Gastrocnemius medialis (tissue), 4 donors: ENCODE measurements around the gene ZNF438.

Experiments used
- CTCF ChIP-seq, 5 experiments: fragments of 450-650 bp in 3 of 5; fragments of 200-600 bp in 2 of 5; sonication (generic) in 2 of 5; IDR thresholded peaks in 4 of 5; conservative IDR thresholded peaks in 1 of 5; 1 replicate in 4 of 5; 2 replicates in 1 of 5; pipeline ENCODE4 v1.5.1; 2016 to 2019; ENCODE audit warnings: antibody characterized with exemption in 5 of 5, mild to moderate bottlenecking in 3 of 5, moderate library complexity in 3 of 5
- POLR2A ChIP-seq, 2 donors: fragments of 450-650 bp; IDR thresholded peaks; one replicate each; pipeline ENCODE4 v1.6.1; 2017; ENCODE audit warnings: antibody characterized with exemption in 2 of 2, mild to moderate bottlenecking in 2 of 2, moderate library complexity in 2 of 2

DNA sequence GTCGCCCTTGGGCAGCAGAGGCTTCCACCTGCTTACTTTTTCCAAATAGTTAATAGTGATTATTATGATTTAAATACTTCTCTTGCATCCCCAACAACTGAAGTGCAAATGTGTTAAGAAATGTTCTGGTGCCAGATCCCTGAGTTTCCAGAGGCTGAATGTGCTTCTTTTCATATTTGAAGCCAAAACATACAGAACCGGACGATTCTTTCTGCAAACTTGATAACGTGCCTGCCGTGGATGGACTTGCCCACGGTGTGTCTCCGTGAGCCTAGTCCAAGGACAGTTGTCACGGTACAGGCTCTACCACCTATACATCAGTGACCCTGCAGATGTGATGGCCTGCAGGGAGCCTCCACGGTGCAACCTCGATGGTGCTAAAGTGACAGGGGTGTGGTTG lies 203.5 kb downstream of the ZNF438 start:
- TF ChIP-seq CTCF (IDR thresholded peaks at IDR 0.05 in 4 of 5, conservative IDR thresholded peaks at IDR 0.05 in 1 of 5) = no peak
- TF ChIP-seq POLR2A (IDR thresholded peaks at IDR 0.05) = no peak
